Subcutaneous adipose tissue (tissue), 4 donors: ENCODE results near the gene LRFN4. TPM values are rescaled to one million over a fixed set of nuclear protein-coding genes. Genes with fewer than 3 reads are reported as not detected.

Experiments
- total RNA-seq, 4 donors: library from RNA; depleted of rRNA; stranded (reverse); fragments of >200 nt; gene quantifications; one replicate each; pipeline ENCODE4 v1.1.0, GENCODE V29; 2016
- TF ChIP-seq, protein P1 (sequence below): fragments of 450-650 bp; IDR thresholded peaks from one replicate; pipeline ENCODE4 v1.5.1; 2016; ENCODE audit warnings: low read depth, mild to moderate bottlenecking, control low read depth, antibody characterized with exemption, moderate library complexity

LRFN4 gene
- total RNA-seq, 4 donors from 2014 or later = 6.8 to 21.5 (median 9.8) TPM

DNA sequence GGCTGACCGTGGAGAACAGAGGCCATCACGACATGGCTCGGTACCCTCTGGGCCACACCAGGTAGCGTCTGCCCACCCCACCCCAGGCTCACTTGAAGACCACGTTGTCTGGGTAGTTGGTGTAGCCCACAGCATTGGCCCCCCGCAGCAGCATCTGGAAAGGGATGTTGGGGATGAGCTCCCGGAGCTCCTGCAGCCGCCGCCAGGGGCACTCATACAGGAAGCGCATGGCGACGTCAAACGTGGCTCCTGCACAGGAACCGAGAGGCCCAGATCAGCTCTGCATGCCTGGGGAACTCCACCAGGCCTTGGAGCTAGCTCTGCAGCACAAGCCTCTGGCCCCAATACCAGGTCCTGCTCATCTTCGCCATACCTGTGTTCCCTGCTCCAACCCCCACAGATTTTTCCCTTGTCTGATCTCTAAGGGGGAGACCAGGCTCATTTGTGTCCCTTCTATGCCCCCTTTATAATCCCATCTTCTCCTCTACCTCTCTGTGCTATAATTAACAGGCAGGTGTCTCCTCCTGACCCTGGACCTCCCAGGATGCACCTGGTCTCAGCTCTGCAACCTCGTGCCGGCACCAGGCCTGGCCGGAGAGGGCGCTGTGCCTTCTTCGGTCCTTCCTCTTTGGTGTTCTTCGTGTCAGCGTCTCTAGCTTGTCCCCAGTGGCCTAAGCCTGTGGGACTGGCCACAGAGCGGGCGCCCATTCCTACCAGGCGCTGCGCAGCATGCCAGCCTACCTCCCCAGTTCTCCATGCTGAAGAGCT, 5.0 kb upstream of the LRFN4 start:
- TF ChIP-seq, protein P1, sequence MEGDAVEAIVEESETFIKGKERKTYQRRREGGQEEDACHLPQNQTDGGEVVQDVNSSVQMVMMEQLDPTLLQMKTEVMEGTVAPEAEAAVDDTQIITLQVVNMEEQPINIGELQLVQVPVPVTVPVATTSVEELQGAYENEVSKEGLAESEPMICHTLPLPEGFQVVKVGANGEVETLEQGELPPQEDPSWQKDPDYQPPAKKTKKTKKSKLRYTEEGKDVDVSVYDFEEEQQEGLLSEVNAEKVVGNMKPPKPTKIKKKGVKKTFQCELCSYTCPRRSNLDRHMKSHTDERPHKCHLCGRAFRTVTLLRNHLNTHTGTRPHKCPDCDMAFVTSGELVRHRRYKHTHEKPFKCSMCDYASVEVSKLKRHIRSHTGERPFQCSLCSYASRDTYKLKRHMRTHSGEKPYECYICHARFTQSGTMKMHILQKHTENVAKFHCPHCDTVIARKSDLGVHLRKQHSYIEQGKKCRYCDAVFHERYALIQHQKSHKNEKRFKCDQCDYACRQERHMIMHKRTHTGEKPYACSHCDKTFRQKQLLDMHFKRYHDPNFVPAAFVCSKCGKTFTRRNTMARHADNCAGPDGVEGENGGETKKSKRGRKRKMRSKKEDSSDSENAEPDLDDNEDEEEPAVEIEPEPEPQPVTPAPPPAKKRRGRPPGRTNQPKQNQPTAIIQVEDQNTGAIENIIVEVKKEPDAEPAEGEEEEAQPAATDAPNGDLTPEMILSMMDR = no peak

DNA sequence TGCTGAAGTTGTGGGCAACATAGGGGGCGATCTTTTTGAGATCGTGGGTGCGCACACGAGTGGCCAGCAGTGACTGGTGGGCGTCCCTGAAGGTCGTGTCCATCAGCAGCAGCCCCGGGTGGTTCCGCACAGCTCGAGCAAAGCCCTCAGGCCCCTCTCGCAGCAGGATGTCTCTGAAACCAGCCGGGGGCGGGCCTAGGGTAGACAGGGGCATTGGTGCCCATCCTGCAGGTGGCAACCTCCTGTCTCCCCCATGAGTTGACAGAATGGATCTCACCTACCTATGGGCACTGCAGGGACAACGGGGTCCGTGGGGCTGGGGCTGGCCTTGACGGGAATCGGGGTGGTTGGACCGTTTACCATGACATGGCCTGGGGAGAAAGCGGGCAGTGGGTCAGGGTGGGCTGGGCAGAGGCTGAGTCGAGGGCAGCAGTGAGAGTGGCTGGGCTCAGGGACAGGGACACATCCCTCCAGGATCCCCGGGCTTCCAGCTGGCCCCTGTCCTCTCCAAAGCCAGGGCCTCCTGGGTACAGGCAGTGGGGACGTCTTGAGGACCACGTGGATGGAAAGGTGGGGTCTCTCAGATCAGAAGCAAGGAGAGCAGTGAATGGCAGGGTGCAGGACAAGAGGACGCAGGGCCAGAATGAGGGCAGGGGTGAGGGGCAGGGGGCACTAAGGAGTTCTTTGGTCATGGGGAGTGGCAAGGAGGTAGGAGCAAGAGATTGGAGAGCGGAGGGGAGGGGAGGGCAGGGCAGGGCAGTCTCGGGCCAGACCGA, 4.2 kb upstream of the LRFN4 start:
- TF ChIP-seq, protein P1 = no peak

DNA sequence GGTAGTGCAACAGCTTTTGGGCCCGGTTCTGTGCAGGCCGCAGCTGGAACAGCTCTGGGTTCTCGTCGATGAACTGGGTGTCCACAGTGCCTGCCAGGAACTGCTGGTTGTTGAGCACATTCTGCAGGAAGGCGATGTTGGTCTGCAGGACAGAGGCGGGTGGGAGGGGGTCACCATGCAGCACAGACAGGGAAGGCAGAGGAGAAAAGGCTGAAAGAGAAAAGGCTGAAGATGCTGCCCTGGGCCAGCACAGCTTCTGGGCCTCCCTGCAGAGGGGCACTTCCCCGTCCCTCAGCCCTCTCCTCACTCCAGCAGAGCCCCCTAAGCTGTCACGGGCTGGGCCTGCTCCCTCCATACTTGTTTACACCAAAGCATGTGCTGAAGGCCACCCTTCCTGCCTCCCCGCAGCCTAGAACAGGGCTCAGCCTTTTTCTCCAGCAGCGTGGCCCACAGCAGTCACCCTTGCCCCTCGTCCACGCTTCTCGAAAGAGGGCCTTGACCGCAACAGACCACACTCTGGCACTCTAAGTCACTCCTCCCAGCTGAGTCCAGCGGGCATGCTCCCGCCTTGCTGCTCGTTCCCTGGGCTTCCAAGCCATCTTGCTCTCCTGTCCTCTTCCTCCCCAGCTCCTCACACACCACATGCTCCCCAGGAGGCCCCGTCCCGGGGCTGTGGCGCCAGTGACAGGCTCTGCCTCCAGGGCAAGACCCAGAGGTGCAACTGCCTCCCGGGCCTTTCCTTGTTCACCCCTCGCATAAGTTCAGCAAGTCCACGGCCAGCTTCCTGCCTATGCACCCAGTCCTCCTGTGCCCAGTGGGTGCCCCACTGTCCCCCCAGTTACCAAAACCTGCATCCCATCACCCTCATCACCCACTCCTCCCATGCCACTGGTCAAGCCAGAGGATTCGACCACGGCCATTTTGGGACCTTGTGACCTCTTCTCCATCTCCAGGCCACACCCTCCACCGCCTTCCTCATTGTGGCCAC, 3.3 kb upstream of the LRFN4 start:
- TF ChIP-seq, protein P1 = no peak

DNA sequence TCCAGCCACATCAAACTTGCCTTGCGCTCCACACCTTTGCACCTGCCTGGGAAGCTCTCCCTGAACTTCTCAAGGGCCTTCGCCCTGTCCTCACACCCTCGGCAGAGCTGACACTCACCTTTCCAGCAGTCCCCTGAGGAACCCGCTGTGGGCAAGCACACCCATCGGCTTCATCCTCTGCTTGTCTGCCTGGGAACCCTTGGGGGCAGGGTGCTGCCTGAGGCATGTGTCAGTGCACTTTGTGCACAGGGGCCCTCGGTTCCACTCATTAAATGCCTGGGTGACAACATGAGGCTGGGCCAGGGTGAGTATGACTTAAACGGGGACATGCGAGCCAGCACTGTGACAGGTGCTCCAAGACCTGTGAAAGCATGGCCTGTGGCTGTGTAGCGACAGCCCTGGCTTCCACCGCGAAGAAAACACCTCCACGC, 2.6 kb upstream of the LRFN4 start:
- TF ChIP-seq, protein P1 = no peak

DNA sequence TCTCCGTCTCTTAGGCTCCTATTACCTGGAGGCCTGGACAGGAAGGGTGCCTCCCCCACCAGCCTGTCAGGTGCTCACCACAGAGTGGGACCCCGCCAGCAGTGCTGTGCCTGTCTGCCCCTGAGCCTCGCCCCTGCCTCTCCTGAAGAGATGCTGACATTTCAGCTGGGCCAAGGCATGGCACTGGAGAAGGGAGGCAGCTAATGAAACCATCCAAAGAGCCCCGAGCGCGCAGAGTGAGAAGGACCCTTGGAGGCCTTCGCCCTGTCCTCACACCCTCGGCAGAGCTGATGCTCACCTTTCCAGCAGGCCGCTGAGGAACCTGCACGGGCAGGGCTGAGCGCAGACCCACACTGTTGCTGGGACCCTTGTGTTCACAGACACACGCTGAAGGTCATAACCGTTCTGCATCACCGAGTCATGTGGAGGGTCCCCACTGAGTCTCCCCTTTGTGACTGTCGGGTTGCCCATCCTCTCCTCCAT, 2.1 kb upstream of the LRFN4 start:
- TF ChIP-seq, protein P1 = no peak

DNA sequence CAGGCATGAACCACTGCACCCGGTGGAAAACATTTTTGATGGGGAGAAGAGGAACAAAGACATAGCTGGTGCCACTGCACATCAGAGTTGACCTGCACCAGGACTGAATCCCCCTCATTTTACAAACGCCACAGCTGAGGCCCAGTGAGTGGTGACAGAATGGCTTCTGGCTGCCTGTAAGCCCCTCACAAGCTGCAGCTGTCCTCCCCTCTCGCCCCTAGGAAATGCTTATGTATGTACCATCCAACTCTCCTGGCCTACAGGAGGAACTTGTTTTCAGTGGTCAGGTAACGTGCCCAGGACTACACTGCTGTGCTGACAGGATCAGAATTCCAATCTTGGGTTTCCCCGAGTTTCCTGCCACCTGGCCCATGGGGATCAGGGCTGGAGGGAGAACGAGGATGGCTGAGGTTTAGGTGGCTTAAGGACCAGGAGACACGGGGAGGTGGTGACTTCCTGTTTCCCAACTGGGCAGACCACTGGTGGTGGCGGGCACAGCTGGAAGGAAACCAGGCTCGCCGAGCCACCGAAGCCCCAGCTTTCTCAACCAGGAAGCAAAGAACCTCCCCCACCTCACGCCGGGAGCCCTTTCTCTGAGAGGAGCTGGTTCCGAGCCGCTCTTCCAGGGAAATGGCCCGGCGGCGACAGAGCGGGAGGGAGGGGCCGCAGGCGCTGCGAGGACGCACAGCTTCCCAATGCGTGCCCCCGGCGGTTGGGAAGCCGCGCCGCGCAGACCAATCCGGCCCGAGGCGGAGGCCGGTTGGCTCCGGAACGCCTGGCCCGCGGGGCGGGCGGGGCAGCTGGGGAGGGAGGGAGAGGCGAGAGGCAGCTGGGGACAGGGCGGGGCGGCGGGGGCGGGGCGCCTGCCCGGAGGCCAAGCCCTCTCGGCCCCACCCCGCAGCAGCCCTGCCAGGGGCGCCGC, 1.0 kb upstream of the LRFN4 start:
- TF ChIP-seq, protein P1 = no peak
